ENCODE measurements around the gene UBTD2. TPM values are rescaled to one million over a fixed set of nuclear protein-coding genes. Genes with fewer than 3 reads are reported as not detected.

UBTD2 gene
- polyA plus RNA-seq, 1 donor, result 49.8 TPM

DNA sequence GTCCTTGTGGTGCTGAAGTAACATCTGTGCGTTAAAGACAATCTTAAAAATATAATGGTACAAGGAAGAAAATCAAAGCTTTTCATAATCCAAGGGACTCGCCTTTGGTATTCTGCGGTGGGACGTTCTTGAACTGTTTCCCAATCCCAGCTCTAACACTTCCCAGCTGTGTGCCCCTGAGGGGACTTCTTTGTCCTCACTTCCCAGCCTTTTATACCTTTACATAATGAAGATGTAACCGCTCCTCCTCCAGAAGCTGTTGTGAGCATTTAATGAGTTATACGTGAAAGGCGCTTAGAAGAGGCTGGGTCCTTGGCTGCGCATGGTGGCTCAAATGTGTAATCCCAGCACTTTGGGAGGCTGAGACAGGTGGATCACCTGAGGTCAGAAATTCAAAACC lies 112.4 kb downstream of the UBTD2 start:
- DNase-seq (ENCODE audit: low read depth), result no peak

DNA sequence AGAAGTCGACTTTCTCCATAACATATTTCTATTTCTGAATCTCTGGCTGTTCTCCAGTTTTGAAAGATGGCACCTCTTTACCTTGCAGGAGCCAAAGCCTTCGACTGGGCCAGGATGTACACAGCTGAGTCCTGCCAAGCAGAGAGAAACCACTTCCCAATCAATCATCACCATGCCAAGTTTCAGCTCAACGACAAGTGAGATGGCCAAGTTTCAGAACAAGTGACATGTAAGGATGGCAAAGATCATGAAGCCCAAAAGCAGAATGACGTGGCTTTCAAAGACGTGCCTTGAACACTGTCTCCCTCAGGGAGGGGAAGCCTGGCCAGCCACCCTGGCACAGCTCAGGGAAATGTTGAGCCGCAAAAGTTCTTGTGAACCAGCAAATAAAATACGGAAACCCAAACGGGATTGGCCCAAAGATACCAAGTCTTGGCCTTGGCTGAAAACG lies 113.3 kb downstream of the UBTD2 start:
- DNase-seq (ENCODE audit: low read depth), result no peak

GRCh38 chr5:172169216-172169615 lies 114.3 kb downstream of the UBTD2 start:
- no peak for DNase-seq (ENCODE audit: low read depth)

- no peak for DNase-seq (ENCODE audit: low read depth)
These were observed 115.3 kb downstream of the UBTD2 start for GRCh38 chr5:172168311-172168710.

- DNase-seq (ENCODE audit: low read depth), result no peak
These were observed 115.7 kb downstream of the UBTD2 start for GRCh38 chr5:172167895-172168294.

GRCh38 chr5:172166030-172166826 lies 117.3 kb downstream of the UBTD2 start:
- no peak for DNase-seq (ENCODE audit: low read depth)

- no peak for DNase-seq (ENCODE audit: low read depth)
These were observed 118.1 kb downstream of the UBTD2 start for GRCh38 chr5:172165465-172165864.

- no peak for DNase-seq (ENCODE audit: low read depth)
These were observed 118.8 kb downstream of the UBTD2 start for GRCh38 chr5:172164769-172165212.

DNA sequence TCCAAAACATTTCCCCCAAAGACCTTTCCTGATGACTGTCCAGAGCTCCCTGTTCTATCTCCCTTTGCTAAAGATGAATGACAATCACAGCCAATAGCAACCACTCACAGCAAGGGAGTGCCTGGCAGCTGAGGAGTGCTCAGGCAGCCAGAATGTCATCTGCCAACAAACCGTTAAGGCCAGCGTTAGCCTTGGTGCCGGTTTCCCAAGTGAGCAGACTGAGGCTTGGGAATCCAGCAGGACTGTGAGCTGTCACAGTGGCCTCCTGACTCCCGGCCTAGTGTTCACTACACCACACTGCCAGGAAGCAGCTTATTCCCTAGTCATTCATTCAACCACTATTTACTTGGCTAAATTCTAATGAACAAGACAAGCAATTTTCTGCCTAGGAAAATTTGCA lies 120.2 kb downstream of the UBTD2 start:
- DNase-seq (ENCODE audit: low read depth), result no peak

GRCh38 chr5:172162987-172163343 lies 120.6 kb downstream of the UBTD2 start:
- DNase-seq (ENCODE audit: low read depth), result no peak

GRCh38 chr5:172162323-172162986 lies 121.1 kb downstream of the UBTD2 start:
- DNase-seq (ENCODE audit: low read depth), result no peak

DNA sequence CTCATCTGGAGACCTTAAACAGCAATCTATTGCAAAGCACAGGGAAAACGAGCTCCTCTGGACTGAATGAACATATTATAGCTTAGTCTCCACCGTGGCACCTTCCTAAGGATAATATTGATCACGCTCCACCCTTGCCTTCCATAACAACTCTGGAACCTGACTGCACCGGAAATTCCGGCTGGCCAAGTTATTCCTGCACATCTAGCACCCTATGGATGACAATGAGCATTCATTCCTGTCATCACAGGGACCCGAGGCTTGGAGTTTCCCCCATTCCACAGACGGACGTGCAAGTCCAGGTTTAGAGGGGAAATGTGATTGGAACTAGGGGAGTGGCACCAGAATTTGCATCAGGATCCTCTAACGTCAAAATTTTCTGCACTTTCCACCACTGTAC lies 123.1 kb downstream of the UBTD2 start:
- no peak for DNase-seq (ENCODE audit: low read depth)

Other genes with a start within 250 kb of the UBTD2 start
- gene STK10, start 95.5 kb downstream of the UBTD2 start, polyA plus RNA-seq (ENCODE audit: insufficient read length), result 15.8 TPM
- not detected for gene EFCAB9, start 89.6 kb downstream of the UBTD2 start, polyA plus RNA-seq (ENCODE audit: insufficient read length)
- 27.8 TPM for gene SH3PXD2B, start 170.8 kb upstream of the UBTD2 start, polyA plus RNA-seq (ENCODE audit: insufficient read length)

Data from forelimb muscle (tissue), 1 donor.